GM21723 (cell line): Measurements from ENCODE around the gene MCAM.

ENCODE experiments used
- ATAC-seq: cut with Tn5 transposase; IDR thresholded peaks from one replicate; pipeline ENCODE4 v1.9.1; 2021; ENCODE audit warnings: mild to moderate bottlenecking, moderate library complexity; ENCODE audit not compliant: unreplicated experiment

The MCAM gene

DNA sequence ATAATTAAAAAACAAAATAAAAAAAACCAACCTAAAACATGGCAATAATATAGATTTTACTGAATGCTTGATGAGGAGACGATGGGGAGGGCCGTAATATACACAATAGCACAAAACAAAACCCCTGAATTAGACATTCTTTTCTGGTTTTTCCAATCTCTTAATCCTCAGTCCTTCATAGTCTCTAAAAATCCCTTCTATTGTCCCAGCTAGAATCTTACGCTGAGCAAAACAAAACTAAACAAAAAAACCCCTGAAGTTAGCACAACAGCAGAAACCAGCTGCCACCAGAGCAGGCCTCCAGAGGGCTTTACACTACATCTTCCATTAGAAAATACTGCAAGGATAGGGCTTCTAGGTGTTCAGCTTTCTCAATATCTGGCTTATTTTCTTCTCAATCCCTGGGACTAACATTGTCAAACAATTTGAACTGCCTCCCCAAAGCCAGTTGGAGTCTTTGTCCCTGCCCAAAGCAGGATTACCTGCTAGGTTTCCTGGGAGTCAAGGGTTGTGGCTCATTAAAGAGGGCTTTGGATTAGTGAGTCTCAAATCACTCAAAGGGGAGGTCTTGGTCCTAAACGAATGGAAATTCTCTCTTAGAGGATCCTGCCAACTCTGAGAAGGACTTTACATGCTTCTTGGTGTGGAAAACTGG is 15.3 kb upstream of the MCAM start:
- no peak for ATAC-seq

- ATAC-seq, result no peak
Observed at GRCh38 chr11:119330237-119330636, 13.3 kb upstream of the MCAM start.

GRCh38 chr11:119329320-119329719 is 12.4 kb upstream of the MCAM start:
- ATAC-seq, result no peak

DNA sequence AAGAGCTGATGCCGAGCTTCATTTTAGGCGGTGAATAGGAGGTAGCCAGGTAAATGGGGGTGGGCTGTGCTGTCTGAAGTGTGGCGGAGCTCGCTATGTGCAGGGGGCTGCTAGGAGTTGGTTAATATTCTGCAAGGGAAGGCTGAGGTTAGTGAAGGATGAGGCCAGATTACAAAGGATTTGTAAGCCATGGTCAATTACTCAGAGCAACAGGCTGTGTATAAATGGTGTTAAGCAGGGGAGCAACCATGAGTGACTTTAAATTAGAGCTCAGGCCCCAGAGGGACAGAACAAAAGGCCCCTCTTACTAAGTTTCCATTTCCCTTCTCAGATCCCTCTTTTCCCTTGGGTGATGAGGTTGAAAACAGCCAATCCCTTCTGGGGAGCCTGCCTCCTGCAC is 7.3 kb upstream of the MCAM start:
- ATAC-seq, result no peak

- ATAC-seq, result no peak
Observed at GRCh38 chr11:119323532-119324033, 6.7 kb upstream of the MCAM start.

- no peak for ATAC-seq
Observed at GRCh38 chr11:119322921-119323531, 6.1 kb upstream of the MCAM start.

GRCh38 chr11:119322360-119322739 is 5.4 kb upstream of the MCAM start:
- ATAC-seq, result no peak

DNA sequence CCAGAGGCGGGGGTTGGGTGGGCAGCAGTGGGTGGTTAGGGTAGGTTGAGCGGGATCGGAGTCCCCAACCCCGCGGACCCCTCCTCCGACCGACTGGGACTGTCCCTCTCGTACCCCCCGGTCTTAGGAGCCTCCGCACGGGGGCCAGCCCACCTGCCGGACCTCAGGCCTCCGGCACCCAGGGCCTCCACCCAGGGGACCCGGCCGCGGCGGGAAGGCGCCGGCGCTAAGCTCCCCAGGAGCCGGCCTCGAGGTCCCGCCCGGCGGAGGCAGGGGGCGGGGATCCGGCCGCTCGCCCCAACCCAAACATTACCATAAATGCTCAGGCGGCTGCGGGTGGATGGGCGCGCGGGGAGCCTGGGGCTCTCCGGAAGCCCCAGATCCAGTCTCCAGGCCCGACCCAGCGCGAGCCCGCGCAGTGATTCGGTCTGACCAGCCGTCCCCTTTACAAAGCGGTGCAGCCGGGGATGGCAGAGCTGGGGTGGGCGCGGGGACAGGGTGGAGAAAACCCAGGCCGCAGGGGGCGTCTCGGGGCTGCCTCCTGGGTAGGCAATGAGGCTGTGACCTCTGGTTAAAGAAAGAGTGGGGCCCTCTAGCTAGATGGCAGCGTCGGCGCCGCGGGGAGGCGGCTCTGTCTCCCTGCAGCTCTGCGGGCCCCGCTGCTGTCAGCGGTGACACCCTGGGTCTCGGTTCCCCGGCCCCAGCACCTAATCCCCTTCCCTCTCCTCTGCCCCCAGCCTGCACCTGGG is 4.0 kb upstream of the MCAM start:
- ATAC-seq, result peak; percentile 53

GRCh38 chr11:119320240-119320775 is 3.4 kb upstream of the MCAM start:
- no peak for ATAC-seq

DNA sequence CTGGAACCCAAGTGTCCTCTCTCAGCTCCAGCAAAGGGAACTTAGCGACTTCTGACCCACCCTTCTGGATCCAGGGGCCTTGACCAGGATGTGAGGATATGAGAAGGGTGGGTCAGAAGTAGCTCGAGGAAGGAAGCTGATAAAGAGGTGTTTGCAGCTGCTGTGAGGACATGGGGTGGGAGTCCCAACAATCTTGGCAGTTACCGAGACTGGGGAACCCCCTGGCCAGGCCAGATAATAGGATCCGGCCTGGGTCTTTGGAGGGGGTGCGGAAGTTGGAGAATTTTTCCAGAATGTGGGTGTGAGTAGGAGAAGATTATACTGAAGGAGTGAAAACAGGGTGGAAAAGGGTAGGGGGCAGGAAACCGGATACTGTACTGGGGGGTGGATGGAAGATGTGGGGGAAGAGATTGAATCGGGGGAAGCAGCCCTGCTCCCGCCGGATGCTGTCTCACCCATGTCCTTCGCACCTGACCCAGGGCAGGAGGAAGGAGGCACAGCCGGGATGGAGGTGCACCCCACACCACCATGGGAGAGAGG is 2.8 kb upstream of the MCAM start:
- ATAC-seq, result no peak

- no peak for ATAC-seq
Observed at GRCh38 chr11:119319136-119319699, 2.3 kb upstream of the MCAM start.

DNA sequence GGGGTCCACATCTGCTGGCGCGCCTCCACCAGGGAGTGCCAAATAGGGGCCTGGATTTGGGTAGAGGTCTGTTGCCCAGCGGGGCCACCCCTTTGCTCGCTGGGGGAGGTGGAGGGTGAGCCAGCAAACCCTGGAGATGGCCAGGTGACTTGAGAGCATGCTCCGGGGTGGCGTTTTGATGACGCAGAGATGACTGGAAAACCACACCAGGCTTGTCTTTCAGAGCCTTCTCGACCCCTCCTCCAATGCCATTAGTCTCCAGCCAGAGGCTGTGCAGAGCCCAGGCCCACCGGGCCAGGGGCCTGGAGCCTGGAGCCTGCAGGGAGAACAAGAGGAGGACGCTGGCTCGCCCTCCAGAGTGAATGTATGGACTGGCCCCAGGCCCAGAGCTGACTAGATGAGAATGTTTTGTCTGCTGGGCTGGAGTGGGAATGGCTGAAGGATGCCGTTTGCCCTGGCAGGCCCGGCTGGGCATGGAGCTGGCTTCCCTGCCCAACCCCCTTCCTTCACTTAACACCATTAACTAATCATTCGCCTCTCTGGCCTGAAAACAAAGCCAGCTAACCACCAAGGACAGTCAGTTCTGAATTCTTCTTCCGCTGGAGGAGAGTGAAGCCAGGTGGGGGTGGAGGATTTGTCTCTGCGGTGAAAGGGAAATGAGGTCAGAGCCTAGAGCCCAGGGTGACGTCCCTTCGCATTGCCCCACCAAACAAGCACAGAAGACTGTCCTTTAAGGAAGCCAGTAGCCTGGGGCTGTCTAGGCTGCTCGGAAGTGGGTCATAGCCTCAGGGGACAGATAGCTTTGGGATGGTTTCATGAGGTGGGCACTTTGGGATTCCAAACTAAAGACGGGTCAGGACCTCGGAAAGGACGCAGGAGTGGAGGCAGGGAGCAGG is 1.6 kb upstream of the MCAM start:
- ATAC-seq, result no peak

DNA sequence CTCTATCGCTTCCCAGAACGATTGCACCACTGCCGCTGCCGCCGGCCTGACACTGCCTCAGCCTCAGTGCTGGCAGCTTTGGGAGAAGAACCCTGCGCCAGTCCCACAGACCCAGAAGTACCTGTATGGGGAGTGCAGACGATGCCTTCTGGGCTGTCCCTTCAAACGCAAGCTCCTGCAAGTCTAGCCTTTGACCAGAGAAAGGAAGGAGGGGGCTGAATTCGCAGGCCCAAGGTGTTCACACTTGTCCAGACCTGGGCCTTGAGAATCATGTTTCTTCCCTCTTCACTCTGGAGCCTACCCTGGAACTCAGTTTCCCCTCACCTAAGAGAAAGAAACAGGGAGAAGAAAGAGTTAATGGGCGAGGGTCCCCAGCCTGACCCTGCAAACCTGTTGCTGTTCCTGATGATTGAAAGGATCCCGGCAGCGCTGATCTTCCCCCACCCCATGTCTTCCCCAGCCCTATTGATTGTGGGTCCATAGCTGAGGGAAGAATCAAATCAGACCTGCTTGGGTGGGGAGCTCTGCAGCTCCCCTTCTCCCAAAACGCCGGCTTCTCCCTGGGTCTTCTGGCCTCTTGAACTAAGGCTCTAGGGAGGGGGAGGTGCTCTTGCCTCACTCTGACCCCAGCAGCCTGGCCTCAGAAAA is 786 bp upstream of the MCAM start:
- no peak for ATAC-seq

GRCh38 chr11:119316016-119316728 is 758 bp downstream of the MCAM start:
- no peak for ATAC-seq

DNA sequence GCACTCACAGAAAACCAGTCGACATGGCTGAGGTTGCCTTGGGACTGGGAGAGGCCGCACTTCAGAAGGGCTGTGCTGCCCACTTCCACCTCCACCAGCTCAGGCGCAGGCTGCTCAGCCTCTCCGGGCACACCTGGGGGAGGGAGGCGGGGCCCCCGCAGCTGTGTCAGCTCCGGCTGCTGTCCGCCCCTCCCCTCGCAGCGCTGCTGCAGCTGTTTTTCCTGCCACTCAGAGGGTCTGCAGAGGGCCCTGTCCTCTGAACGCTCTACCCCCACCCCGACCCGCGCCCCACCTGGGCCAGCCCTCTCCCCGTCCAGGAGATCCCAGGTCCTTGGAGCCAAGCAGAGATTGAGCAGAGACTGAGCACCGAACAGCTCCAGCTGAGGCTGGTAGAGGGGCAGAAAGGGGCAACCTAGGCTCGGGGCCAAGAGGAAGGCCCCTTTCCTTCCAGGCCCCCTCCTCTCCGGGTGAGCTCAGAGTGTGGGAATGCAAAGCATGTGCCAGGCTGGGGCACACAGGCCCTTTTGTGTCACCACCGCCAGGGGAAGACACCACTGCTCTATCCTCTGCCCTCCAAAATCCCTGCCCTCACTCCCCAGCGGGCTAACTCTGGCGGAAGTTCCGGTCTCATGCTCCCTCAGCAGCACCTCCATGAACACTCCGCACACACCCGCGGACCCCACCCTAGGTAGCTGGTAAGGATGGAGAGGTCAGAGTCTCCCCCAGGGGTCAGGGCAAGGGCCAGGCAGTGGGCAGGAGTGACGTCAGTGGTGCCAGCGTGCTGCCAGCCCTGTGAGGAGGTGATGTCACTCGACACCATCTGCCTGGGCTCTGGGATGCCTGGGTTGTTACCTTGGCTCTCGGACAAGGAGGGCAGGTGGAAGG is 1.6 kb downstream of the MCAM start:
- ATAC-seq, result peak; percentile 34

DNA sequence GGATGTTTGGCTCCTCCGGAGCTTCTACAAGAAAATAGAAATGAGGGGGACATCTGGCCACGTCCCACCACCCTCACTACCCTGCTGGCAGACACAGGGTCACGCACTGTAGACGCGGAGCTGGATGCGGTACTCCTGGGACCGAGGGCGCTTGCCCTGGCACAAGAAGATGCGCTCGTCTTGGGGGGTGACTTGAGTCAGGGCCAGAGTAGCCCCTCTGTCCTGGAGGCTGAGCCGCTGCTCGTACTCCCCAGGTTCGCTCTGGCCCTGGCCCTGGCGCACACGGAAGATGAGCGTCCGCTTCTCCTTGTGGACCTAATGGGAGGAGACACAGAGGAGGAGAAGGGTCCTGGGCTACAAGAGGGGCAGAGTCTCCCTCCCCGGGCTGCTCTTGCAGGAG is 2.2 kb downstream of the MCAM start:
- ATAC-seq, result no peak

- ATAC-seq, result no peak
Observed at GRCh38 chr11:119310682-119311052, 6.3 kb downstream of the MCAM start.
